ENCODE measurements around the gene PLXNA2.

GRCh38 chr1:208149213-208149612 lies 95.0 kb downstream of the PLXNA2 start:
- no peak for TF ChIP-seq CTCF (IDR thresholded peaks at IDR 0.05)
- no peak for TF ChIP-seq EZH2 (IDR thresholded peaks at IDR 0.05; ENCODE audit: borderline replicate concordance, insufficient read depth, low read depth, low read length, poor library complexity, severe bottlenecking)
